ENCODE data around the gene PIAS4. TPM values are rescaled to one million over a fixed set of nuclear protein-coding genes. Genes with fewer than 3 reads are reported as not detected.

The PIAS4 gene
- total and polyA plus RNA-seq, 2 donors (not counting 3 experiments of a cell fraction or from before 2014, with no cell fraction given): 26.2 to 46.2 TPM

GRCh38 chr19:4068047-4068966 lies 60.8 kb downstream of the PIAS4 start:
- Histone ChIP-seq H3K9me3 (replicated peaks; ENCODE audit: control insufficient read depth, insufficient read depth, low read length) (no peaks in the 10 kb centered on the region), H3K4me3 (replicated peaks in 1 of 3; ENCODE audit: insufficient read depth in 1 of 3, low read depth in 1 of 3, low read length in 3 of 3) (peak overlapping the region in 1 of 3 experiments; percentile 98), H3K9ac (replicated peaks; ENCODE audit: extremely low read depth, insufficient read depth, low read length) (no peak overlapping the region), H3K36me3 (ENCODE audit: control insufficient read depth in 2 of 2, extremely low read depth in 1 of 2, insufficient read depth in 2 of 2, low read length in 2 of 2) (no peaks in the 10 kb centered on the region), H3K27me3 (ENCODE audit: control insufficient read depth in 2 of 2, insufficient read depth in 2 of 2, low read length in 2 of 2) (no peaks in the 10 kb centered on the region), H4K20me1 (replicated peaks; ENCODE audit: control insufficient read depth, extremely low read depth, insufficient read depth, low read length) (no peaks in the 10 kb centered on the region), H3K79me2 (ENCODE audit: control insufficient read depth, insufficient read depth, low read length) (peaks cover 21% of the 10 kb centered on the region), H3K4me2 (ENCODE audit: insufficient read depth, low read length) (no peak overlapping the region), H3K27ac (ENCODE audit: insufficient read depth, low read depth, low read length) (no peak overlapping the region), H2AFZ (ENCODE audit: low read depth, low read length) (no peak overlapping the region), H3K9me1 (replicated peaks; ENCODE audit: control insufficient read depth, extremely low read depth, insufficient read depth, low read length) (no peaks in the 10 kb centered on the region), H3K4me1 (ENCODE audit: control insufficient read depth, extremely low read depth, insufficient read depth, low read length) (peaks cover 5% of the 10 kb centered on the region)
- CTCF ChIA-PET: no interaction called here
- FAIRE-seq: no peak
- dilution Hi-C loops (cut with MboI; ENCODE audit: extremely low pct_ligation_motif_present, low sequenced_read_pairs) (no loop called here), intact Hi-C loops (cut with micrococcal nuclease) (loop anchor here (5.0 kb wide), 3 partner anchors 54 to 101 kb away; partner anchors contain the start of genes EEF2 and MAP2K2)
- DNase-seq (ENCODE audit: low read depth, low spot score): no peak
- no peak for TF ChIP-seq POLR2A (IDR thresholded peaks at IDR 0.05; ENCODE audit: low read depth, low read length)
- TF ChIP-seq JUN (IDR thresholded peaks at IDR 0.05; ENCODE audit: borderline replicate concordance, insufficient read depth, insufficient read length, low read depth): no peak
- no peak for TF ChIP-seq MAX (IDR thresholded peaks at IDR 0.05; ENCODE audit: insufficient read depth, insufficient read length)
- POLR2A ChIA-PET: no interaction called here
- no TSS peak for BruUV-seq (replicated peaks)

GRCh38 chr19:4069331-4069959 lies 61.9 kb downstream of the PIAS4 start:
- intact Hi-C loops (cut with micrococcal nuclease) (loop anchor here (5.0 kb wide), 3 partner anchors 53 to 102 kb away; partner anchors contain the start of genes EEF2 and MAP2K2), dilution Hi-C loops (cut with MboI; ENCODE audit: extremely low pct_ligation_motif_present, low sequenced_read_pairs) (no loop called here)
- DNase-seq (ENCODE audit: low read depth, low spot score): no peak
- Histone ChIP-seq H3K4me3 (replicated peaks in 1 of 3; ENCODE audit: insufficient read depth in 1 of 3, low read depth in 1 of 3, low read length in 3 of 3) (no peak overlapping the region), H3K9ac (replicated peaks; ENCODE audit: extremely low read depth, insufficient read depth, low read length) (no peak overlapping the region), H2AFZ (ENCODE audit: low read depth, low read length) (no peak overlapping the region), H3K9me3 (replicated peaks; ENCODE audit: control insufficient read depth, insufficient read depth, low read length) (no peaks in the 10 kb centered on the region), H3K27ac (ENCODE audit: insufficient read depth, low read depth, low read length) (no peak overlapping the region), H3K9me1 (replicated peaks; ENCODE audit: control insufficient read depth, extremely low read depth, insufficient read depth, low read length) (no peaks in the 10 kb centered on the region), H3K79me2 (ENCODE audit: control insufficient read depth, insufficient read depth, low read length) (peaks cover 9% of the 10 kb centered on the region), H3K4me1 (ENCODE audit: control insufficient read depth, extremely low read depth, insufficient read depth, low read length) (no peaks in the 10 kb centered on the region), H4K20me1 (replicated peaks; ENCODE audit: control insufficient read depth, extremely low read depth, insufficient read depth, low read length) (no peaks in the 10 kb centered on the region), H3K36me3 (ENCODE audit: control insufficient read depth in 2 of 2, extremely low read depth in 1 of 2, insufficient read depth in 2 of 2, low read length in 2 of 2) (no peaks in the 10 kb centered on the region), H3K4me2 (ENCODE audit: insufficient read depth, low read length) (no peak overlapping the region), H3K27me3 (ENCODE audit: control insufficient read depth in 2 of 2, insufficient read depth in 2 of 2, low read length in 2 of 2) (no peaks in the 10 kb centered on the region)
- ChIA-PET CTCF (no interaction called here), POLR2A (interaction anchor here (0.6 kb wide), 1 partner anchor 119 kb away, joined by 3 read pairs; no protein-coding TSS in a partner anchor)
- TF ChIP-seq POLR2AphosphoS5 (IDR thresholded peaks at IDR 0.05; ENCODE audit: insufficient read depth, low read depth, low read length) (no peak), GATA2 (IDR thresholded peaks at IDR 0.05; ENCODE audit: insufficient read depth, insufficient read length, low read depth, low read length) (no peak)
- no peak for FAIRE-seq
- no TSS peak for BruUV-seq (replicated peaks)
